Kidney (tissue), 14 donors: ENCODE measurements around the gene SUSD4. TPM values are rescaled to one million over a fixed set of nuclear protein-coding genes. Genes with fewer than 3 reads are reported as not detected.

Source experiments
- DNase-seq, 5 donors: peaks; one replicate each; pipeline ENCODE4 v3.0.0-alpha.2; 2013 to 2020
- FAIRE-seq: peaks from 2 replicates; lab custom pipeline; 2012; peaks lifted over from hg19 to GRCh38; lab: Jason Lieb, UNC
- H3K27ac ChIP-seq, 2 donors: one replicate each; pipeline ENCODE4 v1.7.0; 2013; ENCODE audit warnings: low read depth in 2 of 2, low read length in 2 of 2, inconsistent platforms in 1 of 2
- H3K27me3 ChIP-seq: one replicate; pipeline ENCODE4 v1.7.1; 2013; ENCODE audit warnings: low read length, inconsistent platforms; ENCODE audit not compliant: control insufficient read depth, insufficient read depth
- H3K36me3 ChIP-seq, 3 donors: one replicate each; pipeline versions ENCODE4 v1.7.0 to v1.7.1; 2013; ENCODE audit warnings: low read length in 3 of 3, control low read depth in 1 of 3, inconsistent platforms in 1 of 3; ENCODE audit not compliant: insufficient read depth in 3 of 3, control insufficient read depth in 2 of 3
- H3K4me1 ChIP-seq, 3 donors: one replicate each; pipeline versions ENCODE4 v1.7.0 to v1.7.1; 2013; ENCODE audit warnings: low read length in 3 of 3, inconsistent platforms in 1 of 3, low read depth in 1 of 3; ENCODE audit not compliant: control insufficient read depth in 2 of 3, insufficient read depth in 2 of 3
- H3K4me3 ChIP-seq, 3 donors: one replicate each; pipeline versions ENCODE4 v1.7.0 to v1.8.1; 2013; ENCODE audit warnings: low read length in 3 of 3, control low read depth in 1 of 3, inconsistent platforms in 1 of 3
- H3K9ac ChIP-seq, 3 donors: one replicate each; pipeline versions ENCODE4 v1.7.0 to v1.7.1; 2013; ENCODE audit warnings: low read length in 3 of 3, control low read depth in 1 of 3, inconsistent platforms in 1 of 3
- H3K9me3 ChIP-seq, 3 donors: one replicate each; pipeline versions ENCODE4 v1.7.0 to v1.7.1; 2013; ENCODE audit warnings: low read length in 3 of 3, control low read depth in 1 of 3, inconsistent platforms in 1 of 3; ENCODE audit not compliant: control insufficient read depth in 2 of 3, insufficient read depth in 1 of 3
- CTCF ChIP-seq: IDR thresholded peaks from 3 replicates; pipeline ENCODE4 v1.5.1; 2012; ENCODE audit warnings: mild to moderate bottlenecking, moderate library complexity, borderline replicate concordance; ENCODE audit not compliant: insufficient read depth; ENCODE audit errors: extremely low read depth
- intact Hi-C: fragments of 100-400 bp; cut with DNase I; formaldehyde crosslinking; loops from one replicate; pipeline ENCODE4 v1.11.1; 2022
- polyA plus RNA-seq: library from polyadenylated mRNA; stranded (reverse); fragments of 350-450 nt; fragmentation: Illumina TruSeq; extraction: RNeasy Lipid Tissue Mini Kit (QIAGEN cat#74804); gene quantifications from one replicate; pipeline ENCODE4 v1.2.3, GENCODE V29; 2014; ENCODE audit warnings: low read depth, low replicate concordance; ENCODE audit not compliant: insufficient read depth
- total RNA-seq: library from RNA; stranded (reverse); fragmentation: NEBNext Ultra II Directional; extraction: Animal tissue kit (Norgen Biotek cat#: 25700); gene quantifications from one replicate; pipeline ENCODE4 v1.2.1, GENCODE V29; 2021
- donor health status: control.
- donor health status: control.
- donor health status: control.
- donor health status: control.
- donor health status: control.
- donor health status: DM: yes; HTN: yes; CAD: no.
- donor health status: Normal renal cell carcinoma (clear cell type).

The SUSD4 gene
- total and polyA plus RNA-seq, 2 donors from 2014 or later, result 14.0 to 23.7 TPM

- intact Hi-C loops, result no loop called here
- Histone ChIP-seq H3K27ac (no peak overlapping the region), H3K9me3 (no peaks in the 10 kb centered on the region), H3K9ac (no peak overlapping the region), H3K4me1 (no peaks in the 10 kb centered on the region), H3K27me3 (no peaks in the 10 kb centered on the region), H3K4me3 (no peak overlapping the region), H3K36me3 (no peaks in the 10 kb centered on the region)
- DNase-seq (no peak), FAIRE-seq (no peak)
- TF ChIP-seq CTCF, result no peak
These were observed 123.9 kb downstream of the SUSD4 start for GRCh38 chr1:223240122-223240521.

GRCh38 chr1:223235091-223235490 lies 128.9 kb downstream of the SUSD4 start:
- no peak overlapping the region for H3K27ac ChIP-seq
- H3K9ac ChIP-seq, result no peak overlapping the region
- H3K27me3 ChIP-seq, result no peaks in the 10 kb centered on the region
- no peaks in the 10 kb centered on the region for H3K9me3 ChIP-seq
- FAIRE-seq, result no peak
- H3K4me1 ChIP-seq, result no peaks in the 10 kb centered on the region
- intact Hi-C loops, result no loop called here
- TF ChIP-seq CTCF, result no peak
- DNase-seq, result no peak
- H3K4me3 ChIP-seq, result no peak overlapping the region
- H3K36me3 ChIP-seq, result no peaks in the 10 kb centered on the region

- intact Hi-C loops, result no loop called here
- H3K4me1 ChIP-seq, result no peaks in the 10 kb centered on the region
- no peak for DNase-seq
- no peak overlapping the region for H3K27ac ChIP-seq
- no peaks in the 10 kb centered on the region for H3K9me3 ChIP-seq
- H3K27me3 ChIP-seq, result no peaks in the 10 kb centered on the region
- no peaks in the 10 kb centered on the region for H3K36me3 ChIP-seq
- TF ChIP-seq CTCF, result no peak
- no peak overlapping the region for H3K4me3 ChIP-seq
- H3K9ac ChIP-seq, result no peak overlapping the region
- FAIRE-seq, result no peak
These were observed 129.4 kb downstream of the SUSD4 start for GRCh38 chr1:223234534-223234933.

GRCh38 chr1:223234170-223234514 lies 129.8 kb downstream of the SUSD4 start:
- intact Hi-C loops, result no loop called here
- TF ChIP-seq CTCF, result no peak
- H3K27ac ChIP-seq, result no peak overlapping the region

More at GRCh38 chr1:223234170-223234514, 129.8 kb downstream of the SUSD4 start:
- Histone ChIP-seq H3K4me3 (no peak overlapping the region), H3K36me3 (no peaks in the 10 kb centered on the region), H3K4me1 (no peaks in the 10 kb centered on the region), H3K9ac (no peak overlapping the region), H3K27me3 (no peaks in the 10 kb centered on the region), H3K9me3 (no peaks in the 10 kb centered on the region)
- DNase-seq (no peak), FAIRE-seq (no peak)
